GM10847 (cell line): ENCODE data around the gene LTBP2.

Experiments used
- POLR2A ChIP-seq: IDR thresholded peaks from 2 replicates; pipeline ENCODE4 v1.6.1; 2011; ENCODE audit not compliant: insufficient read length; ENCODE audit errors: extremely low read depth

The LTBP2 gene

DNA sequence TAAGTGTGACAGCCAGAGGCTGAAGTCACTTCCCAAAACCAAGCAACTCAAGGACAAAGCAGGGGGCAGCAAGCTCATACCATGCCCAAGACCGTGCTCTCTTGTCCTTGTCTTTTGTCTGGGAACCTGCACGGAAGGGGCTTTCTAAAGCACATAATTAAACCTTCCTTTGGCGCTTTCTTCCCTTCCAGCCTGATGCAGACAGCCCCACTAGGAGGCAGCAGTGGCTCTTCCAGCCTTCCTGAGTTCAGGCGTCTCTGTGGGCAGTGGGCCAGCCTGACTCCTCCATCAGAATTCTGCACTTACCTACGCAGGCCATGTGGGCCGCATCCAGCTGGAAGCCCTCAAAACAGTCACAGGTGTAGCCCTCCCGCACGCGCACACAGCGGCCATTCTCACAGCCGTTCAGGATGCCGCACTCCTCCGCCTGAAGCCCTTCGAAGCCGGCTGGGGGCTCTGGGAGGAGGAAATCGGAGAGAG lies 110.9 kb downstream of the LTBP2 start:
- no peak for TF ChIP-seq POLR2A

DNA sequence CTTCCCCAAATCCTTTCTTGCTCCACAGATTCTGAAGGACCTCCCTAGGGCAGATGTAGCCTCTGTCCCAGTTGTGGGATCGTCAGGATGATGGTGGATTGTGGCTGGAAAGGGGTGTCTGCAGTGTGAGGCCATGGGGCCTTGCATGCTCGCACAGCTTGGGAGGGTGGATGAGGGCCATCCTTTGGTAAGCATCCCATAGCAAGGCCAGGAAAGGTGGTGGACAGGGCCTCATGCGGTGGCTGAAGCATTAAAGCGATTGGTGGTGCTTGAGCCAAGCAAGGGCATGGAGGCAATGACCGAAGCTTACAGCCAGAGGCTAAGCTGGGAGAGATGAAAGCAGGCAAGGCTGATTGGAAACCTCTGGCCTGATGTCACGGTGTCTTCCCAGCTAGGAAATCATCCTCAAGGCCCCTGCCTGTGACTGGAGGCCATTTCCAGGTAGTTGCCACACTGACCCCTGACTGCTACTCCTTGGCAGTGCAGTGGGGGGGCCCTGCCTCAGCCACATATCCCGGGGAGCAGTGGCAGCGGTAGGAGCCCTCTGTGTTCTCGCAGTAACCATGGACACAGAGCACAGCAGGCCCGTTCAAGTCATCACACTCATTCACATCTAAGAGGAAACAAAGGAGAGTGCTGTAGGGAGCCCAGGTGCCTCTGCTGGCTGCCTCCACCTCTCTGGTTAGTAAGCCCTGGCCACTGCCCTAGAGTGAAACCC lies 111.5 kb downstream of the LTBP2 start:
- TF ChIP-seq POLR2A = no peak

- no peak for TF ChIP-seq POLR2A
Observed at GRCh38 chr14:74495356-74495755, 116.7 kb downstream of the LTBP2 start.

GRCh38 chr14:74493343-74494261 lies 118.4 kb downstream of the LTBP2 start, which contains the start of gene ISCA2:
ISCA2 (plus strand) TSS chr14:74493765; CDS start chr14:74493775, 10 bp downstream.
- TF ChIP-seq POLR2A = peak; percentile 68

DNA sequence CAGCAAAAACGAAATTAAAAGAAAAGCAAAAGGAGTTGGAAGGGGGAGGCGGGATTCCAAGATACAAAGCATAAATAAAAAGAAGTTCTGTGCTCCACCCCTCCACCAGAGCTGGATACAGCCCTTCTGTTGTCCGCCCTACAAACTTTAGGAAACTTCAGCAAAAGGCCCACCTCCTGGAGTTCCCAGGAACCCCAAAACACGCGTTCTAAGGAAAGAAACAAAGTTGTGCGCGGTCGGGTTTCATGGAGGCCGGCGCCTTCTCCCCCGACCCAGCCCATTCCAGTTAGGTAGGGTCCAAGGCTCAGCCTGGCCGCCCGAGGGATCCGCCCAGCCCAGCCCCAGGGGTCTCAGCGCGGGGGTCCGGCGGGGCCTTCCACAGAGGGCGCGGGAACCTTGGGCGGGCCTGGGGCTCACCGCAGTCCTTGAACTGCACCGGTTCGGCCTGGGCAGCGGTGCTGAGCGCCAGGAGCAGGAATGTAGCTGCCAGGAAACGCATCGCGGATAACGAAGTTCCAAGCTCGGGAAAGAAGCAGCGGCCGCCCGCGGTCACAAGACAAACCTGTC lies 119.2 kb downstream of the LTBP2 start, which contains the start of gene NPC2:
TSS of gene NPC2 (minus strand) at position 530 of the 567 bp plus-strand sequence. CDS start at position 499, 31 bp downstream.
- peak; percentile 37 for TF ChIP-seq POLR2A

- TF ChIP-seq POLR2A = no peak
Observed at GRCh38 chr14:74491956-74492775, 119.9 kb downstream of the LTBP2 start.

GRCh38 chr14:74490486-74490885 lies 121.6 kb downstream of the LTBP2 start:
- no peak for TF ChIP-seq POLR2A

GRCh38 chr14:74488786-74489397 lies 123.1 kb downstream of the LTBP2 start:
- TF ChIP-seq POLR2A = no peak

GRCh38 chr14:74486164-74486563 lies 125.9 kb downstream of the LTBP2 start:
- TF ChIP-seq POLR2A = no peak

GRCh38 chr14:74483321-74483720 lies 128.7 kb downstream of the LTBP2 start:
- TF ChIP-seq POLR2A = no peak

DNA sequence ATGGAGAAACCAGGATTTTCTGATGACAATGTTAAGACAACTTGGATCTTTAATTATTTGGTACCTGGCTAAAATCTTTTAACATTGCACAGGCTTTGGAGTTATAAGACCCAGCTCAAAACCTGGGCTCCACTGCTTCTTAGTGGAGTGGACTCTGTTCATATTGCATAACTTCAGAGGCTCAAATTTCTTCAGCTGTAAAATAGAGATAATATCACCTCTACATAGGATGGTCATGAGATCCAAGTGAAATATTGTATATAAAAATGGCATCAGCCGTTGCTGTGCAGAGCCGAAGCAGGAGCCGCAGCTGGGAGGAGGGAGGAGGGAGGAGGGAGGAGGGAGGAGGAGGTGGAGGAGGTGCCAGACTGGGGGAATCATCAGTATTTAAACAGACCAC lies 129.5 kb downstream of the LTBP2 start:
- TF ChIP-seq POLR2A = no peak

DNA sequence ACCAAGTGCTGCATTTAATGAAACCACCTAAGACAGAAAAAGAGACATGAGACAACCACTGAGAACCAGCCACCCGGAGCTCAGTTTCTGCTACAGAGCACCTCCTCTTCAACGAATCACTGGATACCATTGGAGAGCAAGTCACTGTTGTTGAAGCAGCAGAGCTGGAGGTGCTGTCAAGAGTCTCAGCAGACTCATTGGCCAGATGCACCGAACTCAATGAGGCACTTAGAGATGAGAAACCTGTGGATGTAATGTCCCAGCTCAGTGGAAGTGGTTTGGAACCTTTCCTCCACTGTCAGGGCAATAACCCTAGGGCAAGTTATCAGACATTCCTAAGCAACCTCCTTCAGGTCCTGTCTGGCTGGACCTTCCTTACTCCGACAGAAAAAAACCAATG lies 132.0 kb downstream of the LTBP2 start:
- no peak for TF ChIP-seq POLR2A

GRCh38 chr14:74478996-74479635 lies 132.9 kb downstream of the LTBP2 start:
- no peak for TF ChIP-seq POLR2A

DNA sequence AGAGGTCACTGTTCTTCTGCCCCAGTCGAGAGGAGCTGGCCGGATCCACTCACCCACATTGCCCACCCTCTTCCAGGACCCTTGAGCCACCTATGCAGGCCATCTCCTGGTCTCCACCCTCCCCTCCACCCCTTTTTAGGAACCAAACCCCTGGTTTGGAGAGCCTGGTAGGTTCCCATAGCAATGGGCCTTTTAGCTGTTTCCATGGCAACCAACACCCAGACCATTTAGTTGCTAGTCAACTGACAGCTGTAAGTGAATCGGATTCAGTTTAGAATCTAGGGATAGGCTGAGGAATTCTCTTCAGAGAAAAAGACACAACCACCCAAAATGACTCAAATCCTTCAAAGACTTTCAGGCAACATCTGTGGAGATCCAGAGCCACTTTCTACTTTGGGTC lies 135.4 kb downstream of the LTBP2 start:
- TF ChIP-seq POLR2A = no peak
